Stimulated activated CD4-positive, alpha-beta T cell treated with anti-CD3 and anti-CD28 coated beads, TNF-alpha, amount 100 ng/mL, for 24 hours (primary cell): ENCODE results near the gene CACNA2D4.

Experiments used
- DNase-seq, 3 experiments: peaks; one replicate each; pipeline ENCODE4 v3.0.0-alpha.2; 2020; ENCODE audit warnings: low read depth in 3 of 3

CACNA2D4 gene

GRCh38 chr12:1934831-1935230, 16.4 kb upstream of the CACNA2D4 start:
- no peak for DNase-seq

- no peak for DNase-seq
Observed at GRCh38 chr12:1934068-1934467, 15.6 kb upstream of the CACNA2D4 start.

GRCh38 chr12:1933342-1934051, 15.0 kb upstream of the CACNA2D4 start:
- DNase-seq = no peak

- no peak for DNase-seq
Observed at GRCh38 chr12:1932264-1932777, 13.9 kb upstream of the CACNA2D4 start.

- DNase-seq = no peak
Observed at GRCh38 chr12:1931642-1932041, 13.2 kb upstream of the CACNA2D4 start.

- no peak for DNase-seq
Observed at GRCh38 chr12:1930803-1931597, 12.5 kb upstream of the CACNA2D4 start.

- no peak for DNase-seq
Observed at GRCh38 chr12:1929985-1930802, 11.7 kb upstream of the CACNA2D4 start.

- no peak for DNase-seq
Observed at GRCh38 chr12:1929241-1929984, 11.0 kb upstream of the CACNA2D4 start.

- DNase-seq = no peak
Observed at GRCh38 chr12:1928439-1929121, 10.1 kb upstream of the CACNA2D4 start.

- DNase-seq = no peak
Observed at GRCh38 chr12:1927751-1928351, 9.4 kb upstream of the CACNA2D4 start.

GRCh38 chr12:1927051-1927680, 8.7 kb upstream of the CACNA2D4 start:
- DNase-seq = no peak

- DNase-seq = no peak
Observed at GRCh38 chr12:1926251-1926657, 7.8 kb upstream of the CACNA2D4 start.

- DNase-seq = no peak
Observed at GRCh38 chr12:1925684-1926006, 7.2 kb upstream of the CACNA2D4 start.

GRCh38 chr12:1924996-1925683, 6.7 kb upstream of the CACNA2D4 start:
- DNase-seq = no peak

- no peak for DNase-seq
Observed at GRCh38 chr12:1922985-1923384, 4.5 kb upstream of the CACNA2D4 start.

GRCh38 chr12:1922075-1922709, 3.7 kb upstream of the CACNA2D4 start:
- DNase-seq = no peak

- no peak for DNase-seq
Observed at GRCh38 chr12:1920971-1921370, 2.5 kb upstream of the CACNA2D4 start.

GRCh38 chr12:1920436-1920835, 2.0 kb upstream of the CACNA2D4 start:
- no peak for DNase-seq

GRCh38 chr12:1919763-1920162, 1.3 kb upstream of the CACNA2D4 start:
- DNase-seq = no peak
